NCI-H748 (cell line): Measurements from ENCODE around the gene RBM23.

Experiments used
- DNase-seq: peaks from one replicate; lab custom pipeline; 2025; ENCODE audit not compliant: unreplicated experiment; lab: John Stamatoyannopoulos, UW

Gene RBM23

DNA sequence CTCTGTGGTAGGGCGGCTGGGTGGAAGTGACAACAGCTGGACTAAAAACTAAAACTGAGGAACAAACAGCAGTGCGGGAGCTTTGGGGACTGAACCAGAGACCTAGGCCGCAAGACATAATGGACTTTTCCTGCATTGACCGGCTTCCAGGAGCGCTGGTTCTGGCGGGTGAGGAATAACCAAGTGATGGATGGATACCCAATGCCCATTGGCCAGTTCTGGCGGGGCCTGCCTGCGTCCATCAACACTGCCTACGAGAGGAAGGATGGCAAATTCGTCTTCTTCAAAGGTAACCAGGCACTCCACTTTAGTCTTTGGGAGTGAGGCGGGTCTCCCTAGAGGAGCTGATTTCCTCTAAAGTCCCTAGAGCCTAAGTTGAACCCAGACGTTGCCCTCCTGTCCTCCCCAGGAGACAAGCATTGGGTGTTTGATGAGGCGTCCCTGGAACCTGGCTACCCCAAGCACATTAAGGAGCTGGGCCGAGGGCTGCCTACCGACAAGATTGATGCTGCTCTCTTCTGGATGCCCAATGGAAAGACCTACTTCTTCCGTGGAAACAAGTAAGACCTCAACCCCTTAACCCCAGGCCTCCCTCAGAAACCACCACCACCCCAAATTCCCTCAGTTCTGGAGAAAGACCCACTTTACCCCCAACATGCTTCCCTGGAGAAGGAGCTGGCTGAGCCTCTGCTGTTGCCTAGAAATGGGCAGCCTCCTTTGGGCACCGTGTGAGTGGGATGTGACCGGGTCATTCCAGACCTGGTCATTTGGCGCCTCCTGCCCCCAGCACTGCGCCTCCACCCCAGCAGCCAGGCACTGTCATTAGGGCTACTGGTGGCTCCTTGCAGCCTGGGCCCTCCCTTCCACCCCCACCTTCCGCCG is 74.5 kb downstream of the RBM23 start:
- no peak for DNase-seq
